MCF 10A (cell line): ENCODE results near the gene BGN. TPM values are rescaled to one million over a fixed set of nuclear protein-coding genes. Genes with fewer than 3 reads are reported as not detected.

ENCODE experiments used
- BruUV-seq: library from RNA; stranded (reverse); fragments of 400-500 nt; replicated peaks from 2 replicates; lab custom pipeline; 2021; lab: Mats Ljungman, UMichigan
- CTCF ChIA-PET: fragments of 300-600 bp; sonication (Branson Sonifier 250); formaldehyde crosslinking; extraction: SDS; loops from one replicate; lab custom pipeline; 2021; ENCODE audit warnings: antibody characterized with exemption, inconsistent platforms; lab: Yijun Ruan, JAX
- POLR2A ChIA-PET: fragments of 300-600, 350-650 bp; sonication (Branson Sonifier 250); formaldehyde crosslinking; extraction: SDS; loops from one replicate; lab custom pipeline; 2020; ENCODE audit warnings: antibody characterized with exemption, inconsistent platforms; lab: Yijun Ruan, JAX
- DNase-seq: peaks from one replicate; pipeline ENCODE4 v3.0.0-alpha.2; 2018; ENCODE audit not compliant: unreplicated experiment
- H3K27ac Mint-ChIP-seq: one replicate; pipeline ENCODE4 v1.8.0; 2022; ENCODE audit warnings: mild to moderate bottlenecking, low read depth, mixed read lengths; ENCODE audit not compliant: unreplicated experiment
- H3K27me3 Mint-ChIP-seq: one replicate; pipeline ENCODE4 v1.8.0; 2022; ENCODE audit warnings: mixed read lengths; ENCODE audit not compliant: insufficient read depth, unreplicated experiment
- H3K36me3 Mint-ChIP-seq: one replicate; pipeline ENCODE4 v1.8.0; 2022; ENCODE audit warnings: mild to moderate bottlenecking, moderate library complexity, mixed read lengths; ENCODE audit not compliant: insufficient read depth, unreplicated experiment
- H3K4me1 Mint-ChIP-seq: one replicate; pipeline ENCODE4 v1.8.0; 2022; ENCODE audit warnings: mixed read lengths; ENCODE audit not compliant: insufficient read depth, unreplicated experiment
- H3K4me3 Mint-ChIP-seq: one replicate; pipeline ENCODE4 v1.8.0; 2022; ENCODE audit warnings: mild to moderate bottlenecking, moderate library complexity, mixed read lengths; ENCODE audit not compliant: unreplicated experiment
- H3K9me3 Mint-ChIP-seq: one replicate; pipeline ENCODE4 v1.8.0; 2022; ENCODE audit warnings: mixed read lengths; ENCODE audit not compliant: unreplicated experiment
- intact Hi-C: fragments of 100-400 bp; cut with micrococcal nuclease; formaldehyde crosslinking; loops from 2 replicates; pipeline ENCODE4 v1.14.1; 2022
- total RNA-seq: library from RNA; stranded (reverse); gene quantifications from 2 replicates; pipeline ENCODE4 v1.2.3, GENCODE V29; 2022
- TF ChIP-seq, protein P1 (sequence below): fragments of 200-600 bp; IDR thresholded peaks from one replicate; pipeline ENCODE4 v1.8.0; 2022; ENCODE audit warnings: antibody characterized with exemption, mild to moderate bottlenecking; ENCODE audit not compliant: unreplicated experiment

Gene BGN
- total RNA-seq, 1 experiment from 2014 or later = 1.3 TPM

DNA sequence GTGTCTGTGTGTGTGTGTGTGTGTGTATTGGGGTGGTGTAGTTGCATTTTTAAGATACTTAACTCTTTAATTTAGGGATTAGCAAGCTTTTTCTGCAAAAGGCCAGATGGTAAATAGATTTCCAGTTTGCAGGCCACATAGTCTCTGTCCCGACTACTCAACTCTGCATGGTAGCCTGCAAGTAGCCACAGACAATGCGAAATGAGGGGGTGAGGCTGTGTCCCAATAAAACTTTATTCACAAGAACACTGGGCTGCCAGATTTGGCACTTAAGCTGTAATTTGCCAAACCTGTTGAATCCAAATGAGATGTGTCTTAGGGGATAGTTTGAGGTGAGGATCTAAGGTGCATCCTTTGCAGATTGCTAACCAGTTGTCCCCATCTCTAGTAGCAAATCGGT lies 29.5 kb downstream of the BGN start:
- TF ChIP-seq, protein P1, sequence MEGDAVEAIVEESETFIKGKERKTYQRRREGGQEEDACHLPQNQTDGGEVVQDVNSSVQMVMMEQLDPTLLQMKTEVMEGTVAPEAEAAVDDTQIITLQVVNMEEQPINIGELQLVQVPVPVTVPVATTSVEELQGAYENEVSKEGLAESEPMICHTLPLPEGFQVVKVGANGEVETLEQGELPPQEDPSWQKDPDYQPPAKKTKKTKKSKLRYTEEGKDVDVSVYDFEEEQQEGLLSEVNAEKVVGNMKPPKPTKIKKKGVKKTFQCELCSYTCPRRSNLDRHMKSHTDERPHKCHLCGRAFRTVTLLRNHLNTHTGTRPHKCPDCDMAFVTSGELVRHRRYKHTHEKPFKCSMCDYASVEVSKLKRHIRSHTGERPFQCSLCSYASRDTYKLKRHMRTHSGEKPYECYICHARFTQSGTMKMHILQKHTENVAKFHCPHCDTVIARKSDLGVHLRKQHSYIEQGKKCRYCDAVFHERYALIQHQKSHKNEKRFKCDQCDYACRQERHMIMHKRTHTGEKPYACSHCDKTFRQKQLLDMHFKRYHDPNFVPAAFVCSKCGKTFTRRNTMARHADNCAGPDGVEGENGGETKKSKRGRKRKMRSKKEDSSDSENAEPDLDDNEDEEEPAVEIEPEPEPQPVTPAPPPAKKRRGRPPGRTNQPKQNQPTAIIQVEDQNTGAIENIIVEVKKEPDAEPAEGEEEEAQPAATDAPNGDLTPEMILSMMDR = no peak
- intact Hi-C loops = no loop called here
- CTCF ChIA-PET = interaction anchor here (1.1 to 1.2 kb wide), 2 partner anchors 16 to 17 kb away, joined by 4 read pairs; no protein-coding TSS in a partner anchor
- POLR2A ChIA-PET = no interaction called here
- Mint-ChIP-seq H3K27ac (no peak overlapping the region), H3K4me3 (no peak overlapping the region), H3K4me1 (no peaks in the 10 kb centered on the region), H3K36me3 (no peaks in the 10 kb centered on the region), H3K27me3 (no peaks in the 10 kb centered on the region), H3K9me3 (no peaks in the 10 kb centered on the region)
- BruUV-seq = no TSS peak
- DNase-seq = no peak

DNA sequence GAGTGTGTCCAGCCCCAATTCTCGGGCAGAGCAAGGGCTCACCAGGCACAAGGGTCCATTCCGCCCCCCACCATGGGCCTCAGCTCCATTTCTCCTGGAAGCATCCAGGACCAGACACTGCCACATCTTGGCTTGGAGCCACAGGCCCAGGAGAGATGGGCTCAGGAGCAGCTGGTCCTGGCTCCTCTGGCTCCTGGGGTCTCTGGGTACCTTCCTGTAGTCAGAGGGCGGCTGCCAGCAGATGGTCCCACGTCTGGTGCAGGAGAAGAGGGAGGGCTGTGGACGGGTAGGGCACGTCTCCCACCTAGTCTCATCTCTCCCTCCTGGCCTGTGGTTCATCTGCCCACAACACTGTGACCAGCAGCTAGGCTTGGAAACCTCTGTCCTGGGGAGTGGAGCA lies 30.7 kb downstream of the BGN start:
- POLR2A ChIA-PET = no interaction called here
- H3K27me3 Mint-ChIP-seq = no peaks in the 10 kb centered on the region
- TF ChIP-seq, protein P1 = no peak
- no peak overlapping the region for H3K4me3 Mint-ChIP-seq
- no TSS peak for BruUV-seq
- no peaks in the 10 kb centered on the region for H3K36me3 Mint-ChIP-seq
- intact Hi-C loops = no loop called here
- DNase-seq = no peak
- CTCF ChIA-PET = interaction anchor here (1.7 kb wide), 1 partner anchor 14 kb away, joined by 5 read pairs; no protein-coding TSS in a partner anchor
- no peaks in the 10 kb centered on the region for H3K9me3 Mint-ChIP-seq
- no peak overlapping the region for H3K27ac Mint-ChIP-seq
- H3K4me1 Mint-ChIP-seq = no peaks in the 10 kb centered on the region

DNA sequence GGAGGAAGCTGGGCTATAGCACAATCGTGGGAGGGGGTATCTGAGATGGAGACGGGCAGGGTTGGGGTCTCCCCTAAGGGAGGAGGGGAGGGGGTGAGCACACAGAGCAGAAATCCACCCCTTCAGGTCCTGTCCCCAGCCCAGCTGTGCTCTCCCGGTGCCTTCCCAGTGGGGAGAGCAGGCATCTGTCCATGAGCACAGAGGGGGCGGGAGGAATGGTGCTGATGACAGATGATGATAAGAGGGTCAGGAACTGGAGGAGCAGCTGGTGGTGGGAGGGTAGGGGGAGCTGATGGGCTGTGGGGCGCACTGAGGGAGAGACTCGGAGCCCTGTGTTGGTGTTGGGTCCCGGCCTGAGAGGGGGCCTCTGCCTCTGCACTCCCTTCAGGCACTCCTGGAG lies 31.3 kb downstream of the BGN start:
- no peaks in the 10 kb centered on the region for H3K9me3 Mint-ChIP-seq
- intact Hi-C loops = no loop called here
- TF ChIP-seq, protein P1 = no peak
- ChIA-PET CTCF (interaction anchor here (1.7 kb wide), 1 partner anchor 13 kb away, joined by 5 read pairs; no protein-coding TSS in a partner anchor), POLR2A (no interaction called here)
- no peak for DNase-seq
- H3K27ac Mint-ChIP-seq = no peak overlapping the region
- H3K36me3 Mint-ChIP-seq = no peaks in the 10 kb centered on the region
- no TSS peak for BruUV-seq
- H3K4me1 Mint-ChIP-seq = no peaks in the 10 kb centered on the region
- H3K4me3 Mint-ChIP-seq = no peak overlapping the region
- H3K27me3 Mint-ChIP-seq = no peaks in the 10 kb centered on the region

DNA sequence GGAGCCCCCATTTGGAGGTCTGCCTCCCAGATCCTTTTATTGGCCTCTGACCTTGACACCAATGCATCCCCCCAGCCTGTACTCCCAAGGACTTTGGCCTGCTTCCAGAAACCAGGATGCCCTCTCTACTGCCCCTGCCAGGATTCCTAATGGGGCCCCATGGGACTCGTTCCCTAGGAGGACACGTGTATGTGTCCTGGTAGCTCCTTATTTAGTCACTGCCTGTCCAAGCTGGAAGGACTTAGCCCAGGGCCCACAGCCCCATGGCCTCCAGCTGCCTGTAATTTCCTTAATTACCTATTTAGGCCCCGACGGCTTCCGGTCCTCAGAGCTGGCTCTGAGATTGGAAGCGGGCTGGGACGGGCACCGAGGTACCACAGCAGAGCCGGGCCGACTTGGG lies 32.0 kb downstream of the BGN start:
- Mint-ChIP-seq H3K9me3 (no peaks in the 10 kb centered on the region), H3K36me3 (no peaks in the 10 kb centered on the region), H3K27me3 (no peaks in the 10 kb centered on the region), H3K4me1 (no peaks in the 10 kb centered on the region), H3K27ac (no peak overlapping the region), H3K4me3 (no peak overlapping the region)
- no TSS peak for BruUV-seq
- no peak for DNase-seq
- intact Hi-C loops = no loop called here
- POLR2A ChIA-PET = no interaction called here
- TF ChIP-seq, protein P1 = no peak
- CTCF ChIA-PET = interaction anchor here (0.7 to 2.4 kb wide), 3 partner anchors 13 to 140 kb away, joined by 3 to 9 read pairs (median 5); no protein-coding TSS in a partner anchor
